ENCODE measurements around the gene CHCHD10.

Gene CHCHD10

DNA sequence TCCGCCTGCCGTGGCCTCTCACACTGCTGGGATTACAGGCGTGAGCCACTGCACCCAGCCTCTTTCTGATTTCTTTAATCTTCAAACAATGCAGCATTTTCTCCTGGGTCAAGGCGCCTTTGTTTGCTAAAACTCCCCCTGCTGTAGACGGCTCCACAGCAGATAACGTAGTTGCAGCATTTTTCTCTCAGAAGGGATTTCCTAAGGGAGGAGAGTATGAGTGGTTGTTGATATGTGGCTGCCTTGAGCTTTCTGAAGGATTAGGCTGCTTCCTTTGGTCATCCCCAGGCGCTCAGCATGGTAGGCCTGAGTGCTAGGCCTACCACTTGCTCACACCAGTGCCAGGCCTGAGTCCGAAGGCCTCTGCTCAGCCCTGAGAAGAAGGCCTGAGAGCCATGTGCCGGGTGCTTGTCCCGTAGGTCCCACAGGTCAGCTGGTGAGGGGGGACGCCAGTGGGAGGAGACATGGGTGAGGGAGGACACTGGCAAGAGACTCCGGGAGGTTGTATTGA, 37.1 kb upstream of the CHCHD10 start:
- Histone ChIP-seq H3K4me1 (ENCODE audit: control insufficient read depth, low read length) (peaks cover 73% of the 10 kb centered on the region), H3K27ac (ENCODE audit: low read depth, low read length) (peak overlapping the region; percentile 97), H3K4me3 (ENCODE audit: low read length) (peak overlapping the region; percentile 98), H3K9me2 (replicated peaks; ENCODE audit: control insufficient read depth, low read length) (no peaks in the 10 kb centered on the region), H3K27me3 (ENCODE audit: control insufficient read depth, low read length) (no peaks in the 10 kb centered on the region), H3K9me3 (ENCODE audit: control insufficient read depth, insufficient read depth, low read length) (no peaks in the 10 kb centered on the region), H3K4me2 (ENCODE audit: low read length) (peak overlapping the region; percentile 99), H3K79me2 (ENCODE audit: control insufficient read depth, low read length) (peaks cover 86% of the 10 kb centered on the region), H3K36me3 (ENCODE audit: control insufficient read depth, low read length) (peaks cover 75% of the 10 kb centered on the region), H4K20me1 (ENCODE audit: control insufficient read depth, insufficient read depth, low read depth, low read length) (no peaks in the 10 kb centered on the region), H3F3A (ENCODE audit: control insufficient read depth, insufficient read depth) (peaks cover 41% of the 10 kb centered on the region)
- no peak for TF ChIP-seq EZH2phosphoT487 (IDR thresholded peaks at IDR 0.05; ENCODE audit: borderline replicate concordance, low read length)
- TF ChIP-seq CTCF (IDR thresholded peaks at IDR 0.05; ENCODE audit: low read depth, low read length, poor library complexity, severe bottlenecking): peak; percentile 32

GRCh38 chr22:23803001-23803819, 35.4 kb upstream of the CHCHD10 start:
- TF ChIP-seq EZH2phosphoT487 (IDR thresholded peaks at IDR 0.05; ENCODE audit: borderline replicate concordance, low read length) (no peak), CTCF (IDR thresholded peaks at IDR 0.05; ENCODE audit: low read depth, low read length, poor library complexity, severe bottlenecking) (no peak)
- H3F3A ChIP-seq (ENCODE audit: control insufficient read depth, insufficient read depth): peaks cover 46% of the 10 kb centered on the region
- no peaks in the 10 kb centered on the region for H3K9me3 ChIP-seq (ENCODE audit: control insufficient read depth, insufficient read depth, low read length)
- no peaks in the 10 kb centered on the region for H3K9me2 ChIP-seq (replicated peaks; ENCODE audit: control insufficient read depth, low read length)
- no peaks in the 10 kb centered on the region for H3K27me3 ChIP-seq (ENCODE audit: control insufficient read depth, low read length)
- H3K4me1 ChIP-seq (ENCODE audit: control insufficient read depth, low read length): peaks cover 89% of the 10 kb centered on the region
- H3K4me2 ChIP-seq (ENCODE audit: low read length): peak overlapping the region; percentile 99
- H3K27ac ChIP-seq (ENCODE audit: low read depth, low read length): peak overlapping the region; percentile 97
- H4K20me1 ChIP-seq (ENCODE audit: control insufficient read depth, insufficient read depth, low read depth, low read length): no peaks in the 10 kb centered on the region
- peak overlapping the region; percentile 98 for H3K4me3 ChIP-seq (ENCODE audit: low read length)
- H3K79me2 ChIP-seq (ENCODE audit: control insufficient read depth, low read length): peaks cover 74% of the 10 kb centered on the region
- peaks cover 83% of the 10 kb centered on the region for H3K36me3 ChIP-seq (ENCODE audit: control insufficient read depth, low read length)

- no peaks in the 10 kb centered on the region for H3K9me3 ChIP-seq (ENCODE audit: control insufficient read depth, insufficient read depth, low read length)
- TF ChIP-seq CTCF (IDR thresholded peaks at IDR 0.05; ENCODE audit: low read depth, low read length, poor library complexity, severe bottlenecking): no peak
- TF ChIP-seq EZH2phosphoT487 (IDR thresholded peaks at IDR 0.05; ENCODE audit: borderline replicate concordance, low read length): no peak
- peak overlapping the region; percentile 99 for H3K4me2 ChIP-seq (ENCODE audit: low read length)
- peaks cover 65% of the 10 kb centered on the region for H3K79me2 ChIP-seq (ENCODE audit: control insufficient read depth, low read length)
- no peaks in the 10 kb centered on the region for H4K20me1 ChIP-seq (ENCODE audit: control insufficient read depth, insufficient read depth, low read depth, low read length)
- no peaks in the 10 kb centered on the region for H3K9me2 ChIP-seq (replicated peaks; ENCODE audit: control insufficient read depth, low read length)
- H3F3A ChIP-seq (ENCODE audit: control insufficient read depth, insufficient read depth): peaks cover 46% of the 10 kb centered on the region
- no peaks in the 10 kb centered on the region for H3K27me3 ChIP-seq (ENCODE audit: control insufficient read depth, low read length)
- H3K36me3 ChIP-seq (ENCODE audit: control insufficient read depth, low read length): peaks cover 82% of the 10 kb centered on the region
- peaks cover 92% of the 10 kb centered on the region for H3K4me1 ChIP-seq (ENCODE audit: control insufficient read depth, low read length)
- H3K27ac ChIP-seq (ENCODE audit: low read depth, low read length): peak overlapping the region; percentile 97
- peak overlapping the region; percentile 98 for H3K4me3 ChIP-seq (ENCODE audit: low read length)
Observed at GRCh38 chr22:23801886-23802377, 34.2 kb upstream of the CHCHD10 start.

Data from DOHH2 (cell line).